ENCODE data around the gene SUGP1.

Gene SUGP1

DNA sequence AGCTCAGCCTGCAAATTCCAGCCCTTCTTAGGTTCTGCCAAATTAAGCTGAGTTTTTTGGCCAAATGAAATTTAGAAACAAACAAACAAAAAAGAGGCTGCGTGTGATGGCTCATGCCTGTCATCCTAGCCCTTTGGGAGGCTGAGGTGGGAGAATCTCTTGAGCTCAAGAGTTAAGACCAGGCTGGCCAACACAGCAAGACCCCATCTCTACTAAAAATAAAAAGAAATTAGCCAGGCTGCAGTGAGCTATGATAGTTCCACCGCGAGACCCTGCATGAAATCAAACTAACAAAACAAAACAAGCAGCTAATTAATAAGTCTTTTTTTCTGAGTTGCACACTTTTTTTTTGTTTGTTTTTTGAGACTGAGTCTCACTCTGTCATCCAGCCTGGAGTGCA lies 90.6 kb downstream of the SUGP1 start:
- DNase-seq (ENCODE audit: low spot score): no peak

DNA sequence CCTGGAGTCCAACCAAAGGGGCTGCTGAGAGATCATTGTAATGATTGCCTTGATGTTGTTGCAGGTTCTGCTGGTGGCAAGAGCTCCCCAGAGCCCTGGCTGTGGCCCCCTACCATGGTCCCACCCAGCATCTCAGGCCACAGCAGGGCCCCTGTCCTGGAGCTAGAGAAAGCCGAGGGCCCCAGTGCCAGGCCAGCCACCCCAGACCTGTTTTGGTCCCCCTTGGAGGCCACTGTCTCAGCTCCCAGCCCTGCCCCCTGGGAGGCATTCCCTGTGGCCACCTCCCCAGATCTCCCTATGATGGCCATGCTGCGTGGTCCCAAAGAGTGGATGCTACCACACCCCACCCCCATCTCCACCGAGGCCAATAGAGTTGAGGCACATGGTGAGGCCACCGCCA lies 93.1 kb downstream of the SUGP1 start:
- no peak for DNase-seq (ENCODE audit: low spot score)

DNA sequence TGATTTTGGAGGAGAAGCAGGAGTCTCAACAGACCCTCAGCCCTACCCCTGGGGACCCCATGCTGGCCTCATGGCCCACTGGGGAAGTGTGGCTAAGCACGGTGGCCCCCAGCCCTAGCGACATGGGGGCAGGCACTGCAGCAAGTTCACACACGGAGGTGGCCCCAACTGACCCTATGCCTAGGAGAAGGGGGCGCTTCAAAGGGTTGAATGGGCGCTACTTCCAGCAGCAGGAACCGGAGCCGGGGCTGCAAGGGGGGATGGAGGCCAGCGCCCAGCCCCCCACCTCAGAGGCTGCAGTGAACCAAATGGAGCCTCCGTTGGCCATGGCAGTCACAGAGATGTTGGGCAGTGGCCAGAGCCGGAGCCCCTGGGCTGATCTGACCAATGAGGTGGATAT lies 93.6 kb downstream of the SUGP1 start:
- DNase-seq (ENCODE audit: low spot score): no peak

DNA sequence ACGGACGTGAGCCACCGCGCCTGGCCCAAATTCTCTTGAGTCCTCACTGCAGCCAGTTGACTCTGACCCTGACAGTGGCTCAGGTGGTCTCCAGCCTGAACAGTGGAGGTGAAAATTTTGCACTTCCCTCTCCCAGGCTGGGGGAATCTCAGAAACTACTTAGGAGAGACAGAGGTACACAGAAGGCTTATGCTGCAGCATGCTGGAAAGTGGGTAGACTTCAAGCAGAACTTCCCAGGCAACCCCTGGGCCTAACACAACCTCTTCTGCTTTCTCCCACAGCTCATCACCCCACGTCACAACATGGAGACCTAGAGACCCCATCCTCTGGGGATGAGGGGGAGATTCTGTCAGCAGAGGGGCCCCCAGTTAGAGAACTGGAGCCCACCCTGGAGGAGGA lies 94.1 kb downstream of the SUGP1 start:
- no peak for DNase-seq (ENCODE audit: low spot score)

Data from iPS-NIHi11 (cell line).